CD14-positive monocyte (primary cell): ENCODE data around the gene RNF212B. TPM values are rescaled to one million over a fixed set of nuclear protein-coding genes. Genes with fewer than 3 reads are reported as not detected.

Source experiments
- DNase-seq, 3 donors: peaks; one replicate each; pipeline ENCODE4 v3.0.0-alpha.2; 2011 to 2022
- H2AFZ ChIP-seq: 2 replicates; pipeline ENCODE4 v1.6.0; 2012; ENCODE audit warnings: mild to moderate bottlenecking, low read depth, low read length, inconsistent platforms; ENCODE audit not compliant: insufficient read depth, poor library complexity, severe bottlenecking
- H3K27ac ChIP-seq, 2 donors: 1 replicate in 1 of 2; 2 replicates in 1 of 2; pipeline ENCODE4 v1.5.1; 2012 to 2013; ENCODE audit warnings: low read length in 2 of 2, control low read depth in 1 of 2, inconsistent platforms in 1 of 2, low read depth in 1 of 2, mild to moderate bottlenecking in 1 of 2
- H3K27me3 ChIP-seq, 2 donors: one replicate each; pipeline versions ENCODE4 v1.6.0 to v1.6.1; 2011 to 2013; ENCODE audit warnings: low read length in 2 of 2; ENCODE audit not compliant: control insufficient read depth in 2 of 2, insufficient read depth in 2 of 2
- H3K36me3 ChIP-seq, 2 donors: replicated peaks in 1 of 2; 1 replicate in 1 of 2; 2 replicates in 1 of 2; pipeline versions ENCODE4 v1.5.1 to v1.6.1; 2012 to 2013; ENCODE audit warnings: low read length in 2 of 2, control low read depth in 1 of 2, inconsistent platforms in 1 of 2, mild to moderate bottlenecking in 1 of 2; ENCODE audit not compliant: insufficient read depth in 2 of 2, control insufficient read depth in 1 of 2
- H3K4me1 ChIP-seq, 2 donors: 1 replicate in 1 of 2; 2 replicates in 1 of 2; pipeline versions ENCODE4 v1.5.1 to v1.6.1; 2012 to 2013; ENCODE audit warnings: low read length in 2 of 2, control low read depth in 1 of 2, inconsistent platforms in 1 of 2, mild to moderate bottlenecking in 1 of 2, moderate library complexity in 1 of 2; ENCODE audit not compliant: insufficient read depth in 2 of 2, control insufficient read depth in 1 of 2
- H3K4me2 ChIP-seq: replicated peaks from 2 replicates; pipeline ENCODE3; 2012; ENCODE audit warnings: low read length, moderate library complexity, mild to moderate bottlenecking; ENCODE audit not compliant: poor library complexity, severe bottlenecking; ENCODE audit errors: extremely low read depth
- H3K4me3 ChIP-seq, 3 experiments: fragments of 200-600 bp in 1 of 3; sonication (generic) in 1 of 3; replicated peaks in 1 of 3; 1 replicate in 2 of 3; 2 replicates in 1 of 3; pipeline ENCODE4 v1.5.1; 2011 to 2013; ENCODE audit warnings: low read length in 3 of 3, mild to moderate bottlenecking in 3 of 3, control low read depth in 2 of 3, low read depth in 2 of 3, inconsistent platforms in 1 of 3, moderate library complexity in 1 of 3
- H3K79me2 ChIP-seq: 2 replicates; pipeline ENCODE4 v1.6.0; 2012; ENCODE audit warnings: mild to moderate bottlenecking, control low read depth, inconsistent platforms, low read length, moderate library complexity; ENCODE audit not compliant: insufficient read depth
- H3K9ac ChIP-seq: 2 replicates; pipeline ENCODE4 v1.6.0; 2017; ENCODE audit warnings: low read length, mild to moderate bottlenecking; ENCODE audit not compliant: insufficient read depth, poor library complexity, severe bottlenecking
- H3K9me3 ChIP-seq, 2 donors: replicated peaks in 1 of 2; 1 replicate in 1 of 2; 2 replicates in 1 of 2; pipeline versions ENCODE4 v1.5.1 to v1.6.1; 2012 to 2013; ENCODE audit warnings: low read length in 2 of 2, control low read depth in 1 of 2; ENCODE audit not compliant: control insufficient read depth in 1 of 2, insufficient read depth in 1 of 2
- H4K20me1 ChIP-seq: 2 replicates; pipeline ENCODE4 v1.6.0; 2012; ENCODE audit warnings: mild to moderate bottlenecking, low read length, control low read depth, moderate library complexity; ENCODE audit not compliant: insufficient read depth
- H3K27ac Mint-ChIP-seq, 7 donors: one replicate each; pipeline ENCODE4 v1.8.0; 2020; ENCODE audit warnings: mild to moderate bottlenecking in 7 of 7, mixed read lengths in 7 of 7, moderate library complexity in 6 of 7, inconsistent platforms in 2 of 7
- H3K27me3 Mint-ChIP-seq, 3 donors: one replicate each; pipeline ENCODE4 v1.8.0; 2021 to 2022; ENCODE audit warnings: low read depth in 3 of 3, mild to moderate bottlenecking in 3 of 3, mixed read lengths in 3 of 3, moderate library complexity in 3 of 3, inconsistent platforms in 1 of 3
- H3K36me3 Mint-ChIP-seq, 2 donors: one replicate each; pipeline ENCODE4 v1.8.0; 2020; ENCODE audit warnings: mixed read lengths in 2 of 2, inconsistent platforms in 1 of 2, mild to moderate bottlenecking in 1 of 2
- H3K4me1 Mint-ChIP-seq: one replicate; pipeline ENCODE4 v1.8.0; 2020; ENCODE audit warnings: mild to moderate bottlenecking, mixed read lengths
- H3K4me3 Mint-ChIP-seq, 2 donors: one replicate each; pipeline ENCODE4 v1.8.0; 2020; ENCODE audit warnings: mild to moderate bottlenecking in 2 of 2, mixed read lengths in 2 of 2, moderate library complexity in 1 of 2
- H3K9me3 Mint-ChIP-seq, 7 donors: one replicate each; pipeline ENCODE4 v1.8.0; 2020 to 2022; ENCODE audit warnings: mixed read lengths in 7 of 7, mild to moderate bottlenecking in 6 of 7, moderate library complexity in 6 of 7, inconsistent platforms in 2 of 7
- WGBS: methylation state at CpG from one replicate; pipeline ENCODE4 v1.1.5; 2013; ENCODE audit warnings: missing lambda C conversion rate; ENCODE audit not compliant: insufficient coverage; 5-methylcytosine and 5-hydroxymethylcytosine counted together
- intact Hi-C, 2 donors: fragments of 100-400 bp; cut with micrococcal nuclease; formaldehyde crosslinking; loops; one replicate each; pipeline versions ENCODE4 v1.15.0 to v1.15.1; 2023
- polyA plus RNA-seq, 3 donors: library from polyadenylated mRNA; depleted of rRNA in 1 of 3; unstranded in 2 of 3; stranded (reverse) in 1 of 3; fragments of 300-500 nt in 2 of 3; fragments of >200 nt in 1 of 3; fragmentation: Illumina TruSeq in 2 of 3; gene quantifications; 1 replicate in 2 of 3; 2 replicates in 1 of 3; pipeline ENCODE4 v1.2.3, GENCODE V29; 2012 to 2021
- TF ChIP-seq, protein P1 (sequence below): fragments of 200-600 bp; IDR thresholded peaks from one replicate; pipeline ENCODE4 v1.8.0; 2022; ENCODE audit warnings: antibody characterized with exemption, mild to moderate bottlenecking

The RNF212B gene
- polyA plus RNA-seq, 3 donors = not detected

DNA sequence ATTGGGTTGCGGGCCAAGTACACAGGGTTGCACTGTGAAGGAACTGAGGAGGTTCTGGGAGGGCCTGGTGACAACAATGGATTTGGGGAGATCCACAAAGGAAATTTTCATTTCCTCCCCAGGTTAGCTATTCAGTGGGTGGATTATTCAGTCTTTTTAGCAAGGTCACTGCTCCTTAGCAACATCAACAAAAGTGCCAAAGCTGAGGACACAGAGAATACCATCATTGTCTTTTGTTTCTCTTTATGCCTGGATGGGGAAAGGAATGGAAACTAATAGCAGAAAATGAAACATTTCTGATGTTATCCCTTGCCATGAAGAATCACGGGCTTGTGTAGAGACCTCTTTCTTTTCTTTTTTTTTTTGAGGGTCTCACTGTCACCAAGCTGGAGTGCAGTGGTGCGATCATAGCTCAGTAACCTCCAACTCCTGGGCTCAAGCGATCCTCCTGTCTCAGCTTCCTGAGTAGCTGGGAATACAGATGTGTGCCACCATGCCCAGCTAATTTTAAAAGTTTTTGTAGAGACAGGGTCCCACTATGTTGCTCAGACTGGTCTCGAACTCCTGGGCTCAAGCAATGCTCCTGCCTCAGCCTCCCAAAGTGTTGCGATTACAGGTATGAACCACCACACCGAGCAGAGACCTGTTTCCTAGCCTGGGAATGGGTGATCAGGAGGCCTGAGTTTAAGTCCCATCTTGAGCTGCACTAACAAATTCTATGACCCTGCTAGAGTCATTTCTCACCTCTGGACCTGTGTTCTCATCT is 58.5 kb downstream of the RNF212B start:
- Histone ChIP-seq H3K27ac (no peak overlapping the region), H3K79me2 (peaks cover 20% of the 10 kb centered on the region), H3K4me3 (no peak overlapping the region), H3K36me3 (peaks cover 18 to 31% of the 10 kb centered on the region in 2 donors), H3K4me2 (no peak overlapping the region), H3K9ac (no peak overlapping the region), H4K20me1 (no peaks in the 10 kb centered on the region), H2AFZ (no peak overlapping the region), H3K4me1 (peaks cover 28 to 35% of the 10 kb centered on the region in 2 donors), H3K27me3 (no peaks in the 10 kb centered on the region), H3K9me3 (no peaks in the 10 kb centered on the region)
- H3K4me3 Mint-ChIP-seq = no peak overlapping the region
- WGBS = 100% methylated on average over 6 of the region's 7 CpGs
- DNase-seq = no peak
- H3K4me1 Mint-ChIP-seq = peaks cover 36% of the 10 kb centered on the region
- peak overlapping the region in 5 of 7 donors; percentile 3 to 59 (median 38) for H3K27ac Mint-ChIP-seq
- peaks cover 0 to 2% (median 0%) of the 10 kb centered on the region in 7 donors for H3K9me3 Mint-ChIP-seq
- H3K27me3 Mint-ChIP-seq = peaks cover 3 to 11% (median 7%) of the 10 kb centered on the region in 3 donors
- peaks cover 25 to 41% of the 10 kb centered on the region in 2 donors for H3K36me3 Mint-ChIP-seq
- TF ChIP-seq, protein P1, sequence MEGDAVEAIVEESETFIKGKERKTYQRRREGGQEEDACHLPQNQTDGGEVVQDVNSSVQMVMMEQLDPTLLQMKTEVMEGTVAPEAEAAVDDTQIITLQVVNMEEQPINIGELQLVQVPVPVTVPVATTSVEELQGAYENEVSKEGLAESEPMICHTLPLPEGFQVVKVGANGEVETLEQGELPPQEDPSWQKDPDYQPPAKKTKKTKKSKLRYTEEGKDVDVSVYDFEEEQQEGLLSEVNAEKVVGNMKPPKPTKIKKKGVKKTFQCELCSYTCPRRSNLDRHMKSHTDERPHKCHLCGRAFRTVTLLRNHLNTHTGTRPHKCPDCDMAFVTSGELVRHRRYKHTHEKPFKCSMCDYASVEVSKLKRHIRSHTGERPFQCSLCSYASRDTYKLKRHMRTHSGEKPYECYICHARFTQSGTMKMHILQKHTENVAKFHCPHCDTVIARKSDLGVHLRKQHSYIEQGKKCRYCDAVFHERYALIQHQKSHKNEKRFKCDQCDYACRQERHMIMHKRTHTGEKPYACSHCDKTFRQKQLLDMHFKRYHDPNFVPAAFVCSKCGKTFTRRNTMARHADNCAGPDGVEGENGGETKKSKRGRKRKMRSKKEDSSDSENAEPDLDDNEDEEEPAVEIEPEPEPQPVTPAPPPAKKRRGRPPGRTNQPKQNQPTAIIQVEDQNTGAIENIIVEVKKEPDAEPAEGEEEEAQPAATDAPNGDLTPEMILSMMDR = no peak
- intact Hi-C loops = no loop called here

DNA sequence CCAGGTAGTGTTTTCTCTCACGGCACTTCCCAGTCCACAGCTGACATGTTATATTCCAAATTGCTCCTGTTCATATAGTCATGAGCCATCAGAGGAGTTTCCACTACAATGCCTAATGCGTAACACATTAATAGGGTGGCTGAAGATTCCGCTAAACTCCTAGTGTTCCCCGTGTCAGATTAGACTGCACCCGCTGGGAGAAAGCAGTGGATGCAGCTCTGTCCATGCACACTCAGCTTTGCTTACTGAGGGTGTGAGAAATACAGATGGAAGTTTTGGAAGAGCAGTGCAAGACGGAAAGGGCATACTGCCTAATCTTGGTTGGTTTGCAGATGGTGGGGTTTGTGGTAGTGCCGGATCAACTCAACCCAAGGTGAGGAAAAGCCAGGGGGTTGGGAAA is 59.4 kb downstream of the RNF212B start:
- Mint-ChIP-seq H3K27me3 (peaks cover 3 to 11% (median 6%) of the 10 kb centered on the region in 3 donors), H3K4me1 (peaks cover 36% of the 10 kb centered on the region), H3K36me3 (peaks cover 22 to 38% of the 10 kb centered on the region in 2 donors), H3K27ac (peak overlapping the region in 2 of 7 donors; percentile 18 to 55), H3K9me3 (peaks cover 0 to 2% (median 0%) of the 10 kb centered on the region in 7 donors), H3K4me3 (no peak overlapping the region)
- Histone ChIP-seq H3K79me2 (peaks cover 20% of the 10 kb centered on the region), H3K27me3 (no peaks in the 10 kb centered on the region), H3K36me3 (peaks cover 18 to 31% of the 10 kb centered on the region in 2 donors), H2AFZ (no peak overlapping the region), H3K4me2 (no peak overlapping the region), H3K4me1 (peaks cover 28 to 39% of the 10 kb centered on the region in 2 donors), H3K27ac (no peak overlapping the region), H3K9ac (no peak overlapping the region), H3K9me3 (no peaks in the 10 kb centered on the region), H3K4me3 (no peak overlapping the region), H4K20me1 (no peaks in the 10 kb centered on the region)
- TF ChIP-seq, protein P1 = no peak
- intact Hi-C loops = no loop called here
- DNase-seq = no peak
- 100% methylated on average over 5 of the region's 7 CpGs for WGBS
